CD4-positive, alpha-beta memory T cell (primary cell): ENCODE measurements around the gene HS6ST3. TPM values are rescaled to one million over a fixed set of nuclear protein-coding genes. Genes with fewer than 3 reads are reported as not detected.

Source experiments
- CTCF ChIA-PET: fragments of 350-600 bp; sonication (Branson Sonifier 250); formaldehyde crosslinking; loops from one replicate; lab custom pipeline; 2021; ENCODE audit warnings: inconsistent platforms; ENCODE audit not compliant: partially characterized antibody; lab: Charles Lee
- POLR2A ChIA-PET: fragments of 350-600 bp; sonication (Branson Sonifier 250); formaldehyde crosslinking; loops from one replicate; lab custom pipeline; 2021; ENCODE audit not compliant: partially characterized antibody; lab: Charles Lee
- DNase-seq, 5 donors: peaks; one replicate each; pipeline versions ENCODE4 v3.0.0 to v3.0.0-alpha.2; 2020 to 2022; ENCODE audit warnings: mixed read lengths in 1 of 5
- H3K27ac ChIP-seq: one replicate; pipeline ENCODE4 v1.7.0; 2013; ENCODE audit warnings: low read depth, low read length
- H3K27me3 ChIP-seq: 2 replicates; pipeline ENCODE4 v1.7.0; 2013; ENCODE audit warnings: mild to moderate bottlenecking, low read length, moderate library complexity; ENCODE audit not compliant: insufficient read depth
- H3K36me3 ChIP-seq: 2 replicates; pipeline ENCODE4 v1.7.0; 2013; ENCODE audit warnings: mild to moderate bottlenecking, low read length, moderate library complexity; ENCODE audit not compliant: insufficient read depth
- H3K4me1 ChIP-seq: 2 replicates; pipeline ENCODE4 v1.7.0; 2013; ENCODE audit warnings: mild to moderate bottlenecking, low read length, moderate library complexity; ENCODE audit not compliant: insufficient read depth
- H3K4me3 ChIP-seq, 2 donors: one replicate each; pipeline ENCODE4 v1.7.0; 2013; ENCODE audit warnings: low read length in 2 of 2, mild to moderate bottlenecking in 1 of 2
- H3K9me3 ChIP-seq, 2 donors: one replicate each; pipeline ENCODE4 v1.7.0; 2013; ENCODE audit warnings: low read length in 2 of 2, control low read depth in 1 of 2; ENCODE audit not compliant: control insufficient read depth in 1 of 2
- H3K27ac Mint-ChIP-seq, 7 donors: one replicate each; pipeline ENCODE4 v1.8.0; 2020 to 2021; ENCODE audit warnings: mixed read lengths in 7 of 7, mild to moderate bottlenecking in 6 of 7, inconsistent platforms in 3 of 7, moderate library complexity in 3 of 7
- H3K27me3 Mint-ChIP-seq, 2 donors: one replicate each; pipeline ENCODE4 v1.8.0; 2020 to 2021; ENCODE audit warnings: mixed read lengths in 2 of 2
- H3K36me3 Mint-ChIP-seq, 2 donors: one replicate each; pipeline ENCODE4 v1.8.0; 2020 to 2021; ENCODE audit warnings: mixed read lengths in 2 of 2, inconsistent platforms in 1 of 2, mild to moderate bottlenecking in 1 of 2
- H3K4me1 Mint-ChIP-seq, 4 donors: one replicate each; pipeline ENCODE4 v1.8.0; 2020 to 2021; ENCODE audit warnings: mixed read lengths in 4 of 4, mild to moderate bottlenecking in 1 of 4
- H3K4me3 Mint-ChIP-seq, 8 donors: one replicate each; pipeline ENCODE4 v1.8.0; 2020 to 2021; ENCODE audit warnings: mixed read lengths in 8 of 8, mild to moderate bottlenecking in 7 of 8, moderate library complexity in 6 of 8, inconsistent platforms in 3 of 8
- H3K9me3 Mint-ChIP-seq, 8 donors: one replicate each; pipeline ENCODE4 v1.8.0; 2020 to 2021; ENCODE audit warnings: mixed read lengths in 8 of 8, mild to moderate bottlenecking in 5 of 8, inconsistent platforms in 3 of 8, moderate library complexity in 1 of 8
- intact Hi-C: fragments of 100-400 bp; cut with micrococcal nuclease; formaldehyde crosslinking; loops from one replicate; pipeline ENCODE4 v1.15.1; 2023
- polyA plus RNA-seq, 2 donors: library from polyadenylated mRNA; unstranded; fragments of 300-500 nt; fragmentation: Illumina TruSeq; gene quantifications; one replicate each; pipeline ENCODE4 v1.2.3, GENCODE V29; 2021
- total RNA-seq, 2 experiments: library from RNA; stranded (reverse); gene quantifications; one replicate each; pipeline ENCODE4 v1.2.3, GENCODE V29; 2021

HS6ST3 gene
- total and polyA plus RNA-seq, 4 experiments from 2014 or later, result not detected

DNA sequence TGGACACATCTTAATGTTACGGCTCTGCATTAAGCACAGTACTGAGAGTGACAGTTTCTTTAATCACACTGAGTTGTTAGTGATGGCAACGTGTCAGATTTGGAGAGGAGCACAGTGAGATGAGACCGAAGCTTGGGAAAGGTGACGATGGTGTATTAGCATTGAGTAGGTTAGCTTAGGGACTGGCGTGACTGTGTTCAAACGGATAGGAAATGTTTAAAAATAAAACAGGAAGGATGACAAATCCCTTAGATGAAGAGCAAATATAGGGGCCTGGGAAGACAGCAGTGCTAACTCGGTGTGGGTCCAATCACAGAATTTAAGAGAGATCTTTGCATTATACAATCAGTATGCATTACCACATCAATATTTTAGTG, 384.3 kb downstream of the HS6ST3 start:
- no peak overlapping the region for H3K27ac ChIP-seq
- intact Hi-C loops, result no loop called here
- H3K4me3 Mint-ChIP-seq, result no peak overlapping the region
- ChIA-PET POLR2A (no interaction called here), CTCF (no interaction called here)
- no peak overlapping the region for H3K27ac Mint-ChIP-seq
- H3K27me3 ChIP-seq, result no peaks in the 10 kb centered on the region
- no peaks in the 10 kb centered on the region for H3K27me3 Mint-ChIP-seq
- no peak for DNase-seq
- peaks cover 0 to 10% (median 5%) of the 10 kb centered on the region in 8 donors for H3K9me3 Mint-ChIP-seq
- no peak overlapping the region for H3K4me3 ChIP-seq
- no peaks in the 10 kb centered on the region for H3K9me3 ChIP-seq
- H3K4me1 ChIP-seq, result no peaks in the 10 kb centered on the region
- no peaks in the 10 kb centered on the region for H3K36me3 Mint-ChIP-seq
- no peaks in the 10 kb centered on the region for H3K4me1 Mint-ChIP-seq
- no peaks in the 10 kb centered on the region for H3K36me3 ChIP-seq

DNA sequence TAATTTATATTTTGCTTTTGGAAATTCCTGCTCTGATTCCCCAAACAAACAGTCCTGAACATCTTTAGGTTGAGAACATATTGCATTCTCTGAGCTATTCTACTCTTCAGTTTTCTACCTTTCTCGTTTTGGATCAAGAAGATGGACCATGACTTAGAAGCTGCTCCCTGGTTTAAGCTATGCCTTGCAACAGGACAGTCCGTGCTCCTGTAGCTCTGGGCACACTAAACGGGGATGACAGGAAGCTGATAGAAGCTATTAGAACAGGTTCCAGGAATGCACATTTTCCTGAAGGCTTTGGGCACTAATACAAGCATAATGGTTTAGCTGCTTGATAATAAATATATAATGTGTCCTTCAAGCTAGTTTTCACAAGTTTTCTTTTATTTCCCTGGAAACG, 385.2 kb downstream of the HS6ST3 start:
- Mint-ChIP-seq H3K36me3 (no peaks in the 10 kb centered on the region), H3K9me3 (peaks cover 0 to 10% (median 5%) of the 10 kb centered on the region in 8 donors), H3K4me1 (no peaks in the 10 kb centered on the region), H3K4me3 (no peak overlapping the region), H3K27ac (no peak overlapping the region), H3K27me3 (no peaks in the 10 kb centered on the region)
- Histone ChIP-seq H3K27me3 (no peaks in the 10 kb centered on the region), H3K27ac (no peak overlapping the region), H3K36me3 (no peaks in the 10 kb centered on the region), H3K9me3 (no peaks in the 10 kb centered on the region), H3K4me3 (no peak overlapping the region), H3K4me1 (no peaks in the 10 kb centered on the region)
- POLR2A ChIA-PET, result no interaction called here
- CTCF ChIA-PET, result no interaction called here
- DNase-seq, result no peak
- intact Hi-C loops, result no loop called here

DNA sequence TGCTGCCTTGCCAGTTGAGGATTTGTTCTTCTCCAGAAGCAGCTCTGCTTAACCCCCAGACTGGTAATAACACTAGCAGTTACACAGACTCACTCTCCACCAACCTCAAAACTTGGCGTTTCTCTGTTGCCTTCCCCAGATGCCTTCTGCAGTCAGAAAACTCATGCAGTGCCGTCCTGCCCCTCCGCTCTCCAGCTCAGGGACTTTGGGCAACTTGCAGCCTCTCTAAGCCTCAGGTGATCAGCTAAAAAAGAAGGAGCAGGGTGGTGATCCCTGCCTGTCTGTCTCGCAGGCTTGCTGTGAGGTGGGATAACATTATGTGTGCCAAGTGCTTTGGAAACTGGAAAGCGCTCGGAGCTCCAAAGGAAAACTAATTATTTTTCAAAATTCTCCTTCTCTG, 391.6 kb downstream of the HS6ST3 start:
- H3K9me3 Mint-ChIP-seq, result peaks cover 0 to 4% (median 2%) of the 10 kb centered on the region in 8 donors
- H3K4me1 Mint-ChIP-seq, result no peaks in the 10 kb centered on the region
- intact Hi-C loops, result no loop called here

DNA sequence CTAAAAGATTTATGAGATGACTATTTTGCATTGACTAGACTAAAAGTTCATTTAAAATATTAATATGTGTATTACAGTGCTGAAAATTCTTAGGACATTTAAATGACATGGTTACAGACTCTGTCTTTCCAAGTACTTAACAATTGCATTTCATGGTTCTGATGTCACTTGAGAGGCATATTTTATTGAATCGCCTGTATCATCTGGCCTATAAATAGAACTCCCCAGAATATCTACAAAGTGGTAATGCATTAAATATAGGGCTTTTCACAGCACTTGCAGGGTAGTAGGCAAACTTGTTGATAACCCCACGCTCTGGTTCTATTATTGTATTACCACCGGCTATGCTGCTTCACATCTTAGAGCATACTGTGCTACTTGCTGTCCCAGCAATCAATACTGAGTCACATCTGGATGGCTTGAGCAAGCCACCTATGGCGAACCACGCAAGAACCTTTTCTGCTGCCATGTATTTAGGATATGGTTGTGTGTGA, 400.6 kb downstream of the HS6ST3 start:
- no peaks in the 10 kb centered on the region for H3K36me3 ChIP-seq
- no peaks in the 10 kb centered on the region for H3K36me3 Mint-ChIP-seq
- no peaks in the 10 kb centered on the region for H3K27me3 Mint-ChIP-seq
- H3K9me3 ChIP-seq, result no peaks in the 10 kb centered on the region
- no peak overlapping the region for H3K27ac ChIP-seq
- no peaks in the 10 kb centered on the region for H3K27me3 ChIP-seq
- ChIA-PET POLR2A (no interaction called here), CTCF (no interaction called here)
- no peak overlapping the region for H3K4me3 Mint-ChIP-seq
- H3K27ac Mint-ChIP-seq, result no peak overlapping the region
- no peak overlapping the region for H3K4me3 ChIP-seq
- no peak for DNase-seq
- intact Hi-C loops, result no loop called here
- no peaks in the 10 kb centered on the region for H3K4me1 ChIP-seq
- H3K9me3 Mint-ChIP-seq, result peaks cover 0 to 16% (median 4%) of the 10 kb centered on the region in 8 donors
- H3K4me1 Mint-ChIP-seq, result no peaks in the 10 kb centered on the region

More for the DNA sequence above, 391.6 kb downstream of the HS6ST3 start:
- CTCF ChIA-PET, result no interaction called here
- Histone ChIP-seq H3K27ac (no peak overlapping the region), H3K36me3 (no peaks in the 10 kb centered on the region), H3K4me1 (no peaks in the 10 kb centered on the region), H3K4me3 (no peak overlapping the region), H3K9me3 (no peaks in the 10 kb centered on the region), H3K27me3 (no peaks in the 10 kb centered on the region)
- no peaks in the 10 kb centered on the region for H3K27me3 Mint-ChIP-seq
- no peaks in the 10 kb centered on the region for H3K36me3 Mint-ChIP-seq
- POLR2A ChIA-PET, result no interaction called here
- H3K4me3 Mint-ChIP-seq, result no peak overlapping the region
- no peak for DNase-seq
- H3K27ac Mint-ChIP-seq, result no peak overlapping the region

DNA sequence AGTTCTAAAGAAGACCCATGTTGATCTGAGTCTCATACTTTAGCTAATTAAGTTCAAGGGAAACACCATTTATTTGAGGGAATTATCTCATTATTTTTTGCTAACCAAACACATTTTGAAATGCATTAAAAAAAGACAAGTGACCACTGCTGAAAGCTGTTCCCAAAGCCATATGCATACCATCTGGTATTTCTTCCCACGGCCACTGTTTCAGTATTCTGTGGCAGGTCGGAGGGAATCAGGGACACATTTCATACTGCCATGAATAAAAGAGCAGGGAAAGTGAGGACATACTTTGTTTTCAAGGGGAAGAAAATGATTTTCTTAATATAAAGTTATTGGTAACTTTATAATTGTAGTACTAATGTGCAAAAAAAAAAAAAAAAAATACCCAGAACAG, 401.2 kb downstream of the HS6ST3 start:
- H3K4me3 Mint-ChIP-seq, result no peak overlapping the region
- no peaks in the 10 kb centered on the region for H3K36me3 Mint-ChIP-seq
- CTCF ChIA-PET, result no interaction called here

DNA sequence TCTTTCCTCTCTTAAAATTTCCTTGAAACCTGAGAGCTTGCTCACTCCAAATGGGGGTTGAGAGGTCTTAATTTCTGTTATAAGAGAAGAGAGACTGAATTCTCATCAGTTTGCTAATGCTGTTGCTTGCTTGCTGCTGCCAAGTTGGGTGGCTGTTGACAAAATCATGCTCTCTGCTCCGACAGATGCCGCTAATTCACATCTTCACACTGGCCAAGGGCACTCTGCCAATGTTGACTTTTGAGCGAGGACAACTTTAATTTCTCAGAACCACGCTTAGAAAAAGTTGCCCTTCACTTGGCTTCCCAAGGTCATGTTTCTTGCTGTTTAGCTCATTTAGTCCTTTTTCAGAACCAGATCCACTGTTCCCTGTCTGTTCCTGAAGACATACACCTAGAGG, 402.9 kb downstream of the HS6ST3 start:
- intact Hi-C loops, result no loop called here
- Histone ChIP-seq H3K36me3 (no peaks in the 10 kb centered on the region), H3K4me3 (no peak overlapping the region), H3K27me3 (no peaks in the 10 kb centered on the region), H3K4me1 (no peaks in the 10 kb centered on the region), H3K27ac (no peak overlapping the region), H3K9me3 (no peaks in the 10 kb centered on the region)
- H3K36me3 Mint-ChIP-seq, result no peaks in the 10 kb centered on the region
- no peak for DNase-seq
- CTCF ChIA-PET, result no interaction called here
- no peak overlapping the region for H3K4me3 Mint-ChIP-seq
- no peaks in the 10 kb centered on the region for H3K4me1 Mint-ChIP-seq
- POLR2A ChIA-PET, result no interaction called here
- no peak overlapping the region for H3K27ac Mint-ChIP-seq
- H3K9me3 Mint-ChIP-seq, result peaks cover 2 to 16% (median 7%) of the 10 kb centered on the region in 8 donors
- H3K27me3 Mint-ChIP-seq, result no peaks in the 10 kb centered on the region

More for the DNA sequence above, 401.2 kb downstream of the HS6ST3 start:
- peaks cover 0 to 16% (median 4%) of the 10 kb centered on the region in 8 donors for H3K9me3 Mint-ChIP-seq
- Histone ChIP-seq H3K27ac (no peak overlapping the region), H3K36me3 (no peaks in the 10 kb centered on the region), H3K27me3 (no peaks in the 10 kb centered on the region), H3K4me1 (no peaks in the 10 kb centered on the region), H3K9me3 (no peaks in the 10 kb centered on the region), H3K4me3 (no peak overlapping the region)
- no peak for DNase-seq
- POLR2A ChIA-PET, result no interaction called here
- H3K27me3 Mint-ChIP-seq, result no peaks in the 10 kb centered on the region
- H3K27ac Mint-ChIP-seq, result no peak overlapping the region
- no peaks in the 10 kb centered on the region for H3K4me1 Mint-ChIP-seq
- intact Hi-C loops, result no loop called here

DNA sequence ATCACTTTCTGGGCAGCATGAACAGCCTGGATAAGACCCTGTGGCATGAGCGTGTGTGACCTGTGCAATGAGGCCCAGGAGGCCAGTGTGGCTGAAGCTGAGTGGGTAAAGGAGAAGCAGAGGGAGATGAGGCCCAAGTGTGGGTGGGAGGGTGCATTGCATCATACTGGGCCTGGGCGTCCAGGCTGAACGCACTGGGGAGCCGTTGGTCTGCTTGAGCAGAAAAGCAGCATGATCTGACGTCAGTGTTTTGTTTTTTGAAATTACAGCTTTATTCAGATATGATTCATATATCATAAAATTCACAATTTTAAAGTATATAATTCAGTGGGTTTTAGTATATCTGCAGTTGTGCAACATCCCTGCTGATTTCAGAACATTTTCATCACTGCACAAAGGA, 409.7 kb downstream of the HS6ST3 start:
- CTCF ChIA-PET, result no interaction called here
- H3K27ac Mint-ChIP-seq, result no peak overlapping the region

DNA sequence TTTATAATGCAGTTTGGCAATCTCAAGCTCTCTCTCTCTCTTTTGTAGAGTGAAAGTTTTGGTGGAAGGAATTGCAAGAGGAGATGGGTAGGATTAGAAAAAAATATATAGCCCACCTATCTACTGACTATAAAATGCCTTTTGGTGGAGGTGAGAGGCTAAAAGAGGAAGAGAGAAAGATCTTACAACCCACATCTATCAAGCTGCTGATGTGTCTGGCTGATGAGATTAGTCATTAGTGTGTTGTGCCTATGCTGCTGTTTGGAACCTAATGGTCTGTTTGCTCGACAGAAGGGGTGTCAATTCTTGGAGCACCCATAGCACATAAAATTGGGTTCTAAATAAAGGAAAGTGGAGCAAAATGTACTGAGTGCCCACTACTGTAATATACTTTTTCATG, 411.0 kb downstream of the HS6ST3 start:
- POLR2A ChIA-PET, result no interaction called here
- no peak overlapping the region for H3K4me3 ChIP-seq
- Mint-ChIP-seq H3K27ac (no peak overlapping the region), H3K27me3 (no peaks in the 10 kb centered on the region), H3K36me3 (no peaks in the 10 kb centered on the region), H3K4me1 (no peaks in the 10 kb centered on the region), H3K9me3 (peaks cover 0 to 8% (median 4%) of the 10 kb centered on the region in 8 donors), H3K4me3 (no peak overlapping the region)
- intact Hi-C loops, result no loop called here
- no peaks in the 10 kb centered on the region for H3K36me3 ChIP-seq
- no peaks in the 10 kb centered on the region for H3K27me3 ChIP-seq
- no peak for DNase-seq
- no peaks in the 10 kb centered on the region for H3K4me1 ChIP-seq
- CTCF ChIA-PET, result no interaction called here
- no peaks in the 10 kb centered on the region for H3K9me3 ChIP-seq
- H3K27ac ChIP-seq, result no peak overlapping the region

More for the DNA sequence above, 409.7 kb downstream of the HS6ST3 start:
- H3K4me3 Mint-ChIP-seq, result no peak overlapping the region
- DNase-seq, result no peak
- no peaks in the 10 kb centered on the region for H3K27me3 Mint-ChIP-seq
- no peaks in the 10 kb centered on the region for H3K36me3 ChIP-seq
- H3K4me1 Mint-ChIP-seq, result no peaks in the 10 kb centered on the region
- H3K27me3 ChIP-seq, result no peaks in the 10 kb centered on the region
- no peak overlapping the region for H3K4me3 ChIP-seq
- H3K9me3 ChIP-seq, result no peaks in the 10 kb centered on the region
- no peak overlapping the region for H3K27ac ChIP-seq
- intact Hi-C loops, result no loop called here
- H3K4me1 ChIP-seq, result no peaks in the 10 kb centered on the region
- H3K36me3 Mint-ChIP-seq, result no peaks in the 10 kb centered on the region
- H3K9me3 Mint-ChIP-seq, result peaks cover 0 to 8% (median 5%) of the 10 kb centered on the region in 8 donors
- POLR2A ChIA-PET, result no interaction called here
